Lung (tissue), 12 donors: ENCODE measurements around the gene MYORG. TPM values are rescaled to one million over a fixed set of nuclear protein-coding genes. Genes with fewer than 3 reads are reported as not detected.

ENCODE experiments used
- ATAC-seq: fragments of 200-7000 bp; cut with Tn5 transposase; one replicate; pipeline ENCODE4 v1.9.1; 2020; ENCODE audit warnings: moderate number of reproducible peaks; ENCODE audit not compliant: insufficient read depth, low FRiP score
- DNase-seq, 3 donors: peaks; one replicate each; pipeline ENCODE4 v3.0.0-alpha.2; 2013 to 2017
- H3K27ac ChIP-seq, 2 donors: one replicate each; pipeline ENCODE4 v1.5.1; 2013; ENCODE audit warnings: mild to moderate bottlenecking in 2 of 2, moderate library complexity in 2 of 2, control low read depth in 1 of 2, inconsistent platforms in 1 of 2, low read depth in 1 of 2, low read length in 1 of 2
- H3K27me3 ChIP-seq, 3 donors: one replicate each; pipeline ENCODE4 v1.5.1; 2013; ENCODE audit warnings: low read length in 2 of 3; ENCODE audit not compliant: control insufficient read depth in 3 of 3, insufficient read depth in 3 of 3
- H3K36me3 ChIP-seq, 4 donors: one replicate each; pipeline ENCODE4 v1.5.1; 2013; ENCODE audit warnings: low read length in 4 of 4, mild to moderate bottlenecking in 1 of 4, moderate library complexity in 1 of 4; ENCODE audit not compliant: control insufficient read depth in 4 of 4, insufficient read depth in 4 of 4
- H3K4me1 ChIP-seq, 5 donors: one replicate each; pipeline ENCODE4 v1.5.1; 2013; ENCODE audit warnings: low read length in 5 of 5, mild to moderate bottlenecking in 2 of 5, moderate library complexity in 1 of 5; ENCODE audit not compliant: control insufficient read depth in 5 of 5, insufficient read depth in 5 of 5
- H3K4me3 ChIP-seq: one replicate; pipeline ENCODE4 v1.5.1; 2013; ENCODE audit warnings: mild to moderate bottlenecking, control low read depth, moderate library complexity
- H3K9ac ChIP-seq, 2 donors: one replicate each; pipeline ENCODE4 v1.5.1; 2013; ENCODE audit warnings: low read length in 2 of 2, control low read depth in 1 of 2; ENCODE audit not compliant: insufficient read depth in 1 of 2
- H3K9me3 ChIP-seq, 4 donors: one replicate each; pipeline ENCODE4 v1.5.1; 2013; ENCODE audit warnings: low read length in 3 of 4, mild to moderate bottlenecking in 1 of 4, moderate library complexity in 1 of 4; ENCODE audit not compliant: control insufficient read depth in 4 of 4, insufficient read depth in 3 of 4
- CTCF ChIP-seq: IDR thresholded peaks from 2 replicates; pipeline ENCODE4 v1.5.1; 2012; ENCODE audit warnings: mild to moderate bottlenecking; ENCODE audit errors: control extremely low read depth, extremely low read depth
- WGBS, 2 donors: extraction: QIAGEN DNeasy Blood & Tissue Kit; methylation state at CpG; one replicate each; pipeline ENCODE4 v1.1.7; 2013; 5-methylcytosine and 5-hydroxymethylcytosine counted together
- polyA plus RNA-seq, 2 donors: library from polyadenylated mRNA; stranded (reverse); fragments of 200-250 nt; gene quantifications; one replicate each; pipeline ENCODE4 v1.2.1, GENCODE V29; 2013
- total RNA-seq, 2 donors: library from RNA; depleted of rRNA in 1 of 2; stranded (reverse); fragments of >200 nt in 1 of 2; gene quantifications; one replicate each; pipeline ENCODE4 v1.2.1, GENCODE V29; 2014 to 2021
- donor health status: control.
- donor health status: control.
- donor health status: Bipolar disorder and iron deficiency.
- donor health status: healthy.
- donor health status: DM: yes; HTN: yes; CAD: no.

Gene MYORG
- total and polyA plus RNA-seq, 4 donors, result 1.4 to 12.2 (median 4.9) TPM

- H3K27me3 ChIP-seq, result peaks cover 0 to 60% (median 38%) of the 10 kb centered on the region in 3 donors
- DNase-seq, result no peak
- peaks cover 0 to 2% (median 0%) of the 10 kb centered on the region in 4 donors for H3K36me3 ChIP-seq
- WGBS, 2 donors, result 81 to 86% methylated on average over 3 of the region's 3 CpGs
- TF ChIP-seq CTCF, result no peak
- peaks cover 0 to 13% (median 4%) of the 10 kb centered on the region in 5 donors for H3K4me1 ChIP-seq
- H3K27ac ChIP-seq, result no peak overlapping the region
- no peak overlapping the region for H3K9ac ChIP-seq
- no peak for ATAC-seq
- H3K4me3 ChIP-seq, result no peak overlapping the region
- H3K9me3 ChIP-seq, result peaks cover 0 to 9% (median 0%) of the 10 kb centered on the region in 4 donors
Measured at GRCh38 chr9:34374339-34374738, 2.4 kb downstream of the MYORG start.

GRCh38 chr9:34373749-34374148, 2.9 kb downstream of the MYORG start:
- 67 to 86% methylated on average over 2 of the region's 2 CpGs for WGBS, 2 donors
- Histone ChIP-seq H3K9ac (no peak overlapping the region), H3K27me3 (peaks cover 0 to 56% (median 32%) of the 10 kb centered on the region in 3 donors), H3K4me3 (no peak overlapping the region), H3K9me3 (peaks cover 0 to 9% (median 0%) of the 10 kb centered on the region in 4 donors), H3K27ac (no peak overlapping the region), H3K4me1 (peaks cover 0 to 13% (median 4%) of the 10 kb centered on the region in 5 donors), H3K36me3 (peaks cover 0 to 2% (median 0%) of the 10 kb centered on the region in 4 donors)
- ATAC-seq (no peak), DNase-seq (no peak)
- no peak for TF ChIP-seq CTCF

DNA sequence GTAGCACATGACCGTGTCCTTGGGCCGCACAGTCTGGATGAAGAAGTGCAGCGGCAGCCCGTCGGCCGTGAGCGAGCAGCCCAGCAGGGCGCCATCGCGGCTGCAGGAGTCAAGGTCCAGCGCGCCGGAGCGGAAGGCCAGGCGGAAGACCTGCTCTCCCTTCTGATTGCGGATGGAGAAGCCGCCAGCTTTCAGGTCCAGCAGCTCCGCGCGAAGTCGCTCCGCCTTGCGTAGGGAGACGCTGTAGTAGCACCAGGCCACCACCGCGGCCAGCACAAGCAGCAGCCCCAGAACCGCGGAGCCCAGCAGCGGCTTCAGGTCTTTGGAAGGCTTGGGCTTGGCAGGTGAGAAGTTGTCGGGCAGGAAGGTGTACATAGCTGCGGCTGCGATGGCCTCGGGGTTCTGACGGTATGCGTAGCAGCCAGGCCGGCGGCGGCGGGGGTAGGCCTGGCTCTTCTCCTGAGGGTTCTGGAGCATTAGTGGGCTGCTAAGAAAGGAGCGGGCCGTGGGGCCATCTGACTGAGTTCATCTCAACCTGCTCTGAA, 4.2 kb downstream of the MYORG start:
- H3K27ac ChIP-seq, result no peak overlapping the region
- no peak overlapping the region for H3K9ac ChIP-seq
- peaks cover 0 to 2% (median 0%) of the 10 kb centered on the region in 4 donors for H3K36me3 ChIP-seq
- peaks cover 0 to 49% (median 29%) of the 10 kb centered on the region in 3 donors for H3K27me3 ChIP-seq
- no peak for ATAC-seq
- no peak for TF ChIP-seq CTCF
- DNase-seq, result peak in 2 of 3 donors; percentile 14 to 23
- peaks cover 0 to 9% (median 0%) of the 10 kb centered on the region in 4 donors for H3K9me3 ChIP-seq
- H3K4me3 ChIP-seq, result no peak overlapping the region
- WGBS, 2 donors, result 84 to 88% methylated on average over 41 of the region's 41 CpGs
- H3K4me1 ChIP-seq, result peaks cover 0 to 13% (median 4%) of the 10 kb centered on the region in 5 donors
